HEK293 (cell line): Measurements from ENCODE around the gene SMIM36.

ENCODE experiments used
- BCL11A ChIP-seq: fragments of 450-650 bp; formaldehyde crosslinking; IDR thresholded peaks from 2 replicates; pipeline ENCODE4 v1.5.1; 2016; ENCODE audit warnings: low read depth, missing biosample characterization, missing genetic modification characterization
- FEZF1 ChIP-seq: fragments of 450-650 bp; formaldehyde crosslinking; IDR thresholded peaks from 2 replicates; pipeline ENCODE4 v1.5.1; 2016; ENCODE audit warnings: missing biosample characterization, missing genetic modification characterization
- GLI2 ChIP-seq: fragments of 450-650 bp; formaldehyde crosslinking; IDR thresholded peaks from 2 replicates; pipeline ENCODE4; 2017; ENCODE audit warnings: missing biosample characterization, missing genetic modification characterization, low read depth, borderline replicate concordance
- GLI4 ChIP-seq: fragments of 450-650 bp; formaldehyde crosslinking; IDR thresholded peaks from 2 replicates; pipeline ENCODE4 v1.5.1; 2016; ENCODE audit warnings: missing biosample characterization, missing genetic modification characterization
- KLF1 ChIP-seq: fragments of 450-650 bp; formaldehyde crosslinking; IDR thresholded peaks from 2 replicates; pipeline ENCODE4 v1.5.1; 2016; ENCODE audit warnings: missing biosample characterization, missing genetic modification characterization
- KLF17 ChIP-seq: fragments of 450-650 bp; formaldehyde crosslinking; IDR thresholded peaks from 2 replicates; pipeline ENCODE4 v1.5.1; 2016; ENCODE audit warnings: missing biosample characterization, missing genetic modification characterization
- KLF9 ChIP-seq: fragments of 450-650 bp; formaldehyde crosslinking; IDR thresholded peaks from 2 replicates; pipeline ENCODE4 v1.5.1; 2016; ENCODE audit warnings: missing biosample characterization, missing genetic modification characterization, low read depth
- OSR2 ChIP-seq: fragments of 450-650 bp; formaldehyde crosslinking; IDR thresholded peaks from 2 replicates; pipeline ENCODE4 v1.5.1; 2016; ENCODE audit warnings: missing biosample characterization, missing genetic modification characterization
- PRDM2 ChIP-seq: fragments of 450-650 bp; formaldehyde crosslinking; IDR thresholded peaks from 2 replicates; pipeline ENCODE4 v1.5.1; 2016; ENCODE audit warnings: missing biosample characterization, missing genetic modification characterization, borderline replicate concordance
- PRDM4 ChIP-seq: fragments of 450-650 bp; formaldehyde crosslinking; IDR thresholded peaks from 2 replicates; pipeline ENCODE4 v1.5.1; 2017; ENCODE audit warnings: missing biosample characterization, missing genetic modification characterization
- SCRT2 ChIP-seq: fragments of 450-650 bp; formaldehyde crosslinking; IDR thresholded peaks from 2 replicates; pipeline ENCODE4 v1.5.1; 2016; ENCODE audit warnings: missing biosample characterization, missing genetic modification characterization
- ZEB2 ChIP-seq: fragments of 450-650 bp; formaldehyde crosslinking; IDR thresholded peaks from 2 replicates; pipeline ENCODE4 v1.5.1; 2016; ENCODE audit warnings: missing biosample characterization, missing genetic modification characterization
- ZFP69B ChIP-seq: fragments of 450-650 bp; formaldehyde crosslinking; IDR thresholded peaks from 2 replicates; pipeline ENCODE4 v1.5.1; 2016; ENCODE audit warnings: missing biosample characterization, missing genetic modification characterization
- ZNF10 ChIP-seq: fragments of 450-650 bp; formaldehyde crosslinking; IDR thresholded peaks from 2 replicates; pipeline ENCODE4 v1.5.1; 2017; ENCODE audit warnings: missing biosample characterization, missing genetic modification characterization
- ZNF132 ChIP-seq: fragments of 450-650 bp; formaldehyde crosslinking; IDR thresholded peaks from 2 replicates; pipeline ENCODE4 v1.5.1; 2017; ENCODE audit warnings: missing biosample characterization, missing genetic modification characterization, borderline replicate concordance
- ZNF138 ChIP-seq: fragments of 450-650 bp; formaldehyde crosslinking; IDR thresholded peaks from 2 replicates; pipeline ENCODE4 v1.5.1; 2016; ENCODE audit warnings: missing biosample characterization, missing genetic modification characterization, borderline replicate concordance
- ZNF157 ChIP-seq: fragments of 450-650 bp; formaldehyde crosslinking; IDR thresholded peaks from 2 replicates; pipeline ENCODE4 v1.5.1; 2016; ENCODE audit warnings: missing biosample characterization, missing genetic modification characterization
- ZNF18 ChIP-seq: fragments of 450-650 bp; formaldehyde crosslinking; IDR thresholded peaks from 2 replicates; pipeline ENCODE4 v1.5.1; 2016; ENCODE audit warnings: missing biosample characterization, missing genetic modification characterization
- ZNF335 ChIP-seq: fragments of 450-650 bp; formaldehyde crosslinking; conservative IDR thresholded peaks from 2 replicates; pipeline ENCODE4 v1.5.1; 2016; ENCODE audit warnings: missing biosample characterization, missing genetic modification characterization
- ZNF366 ChIP-seq: fragments of 450-650 bp; formaldehyde crosslinking; conservative IDR thresholded peaks from 2 replicates; pipeline ENCODE4 v1.5.1; 2016; ENCODE audit warnings: missing biosample characterization, missing genetic modification characterization
- ZNF398 ChIP-seq: fragments of 450-650 bp; formaldehyde crosslinking; IDR thresholded peaks from 2 replicates; pipeline ENCODE4 v1.5.1; 2017; ENCODE audit warnings: missing biosample characterization, missing genetic modification characterization
- ZNF544 ChIP-seq: fragments of 450-650 bp; formaldehyde crosslinking; IDR thresholded peaks from 2 replicates; pipeline ENCODE4 v1.5.0; 2017; ENCODE audit warnings: missing biosample characterization, missing genetic modification characterization
- ZNF561 ChIP-seq: fragments of 450-650 bp; IDR thresholded peaks from 2 replicates; pipeline ENCODE4 v1.5.1; 2018; ENCODE audit warnings: missing biosample characterization, missing genetic modification characterization, borderline replicate concordance
- ZNF629 ChIP-seq: fragments of 450-650 bp; formaldehyde crosslinking; IDR thresholded peaks from 2 replicates; pipeline ENCODE4 v1.5.1; 2017; ENCODE audit warnings: missing biosample characterization, missing genetic modification characterization
- ZNF645 ChIP-seq: fragments of 450-650 bp; formaldehyde crosslinking; IDR thresholded peaks from 2 replicates; pipeline ENCODE4; 2016; ENCODE audit warnings: missing biosample characterization, missing genetic modification characterization
- ZNF747 ChIP-seq: fragments of 450-650 bp; formaldehyde crosslinking; IDR thresholded peaks from 2 replicates; pipeline ENCODE4 v1.5.1; 2016; ENCODE audit warnings: missing biosample characterization, missing genetic modification characterization

Gene SMIM36

GRCh38 chr17:55495239-55495638 is 16.0 kb downstream of the SMIM36 start (continued):
- TF ChIP-seq ZNF398 (tag by site-specific recombination) (peak; percentile 50), KLF1 (tag by site-specific recombination) (peak; percentile 95), FEZF1 (tag by site-specific recombination) (peak; percentile 54), ZNF10 (tag by site-specific recombination) (no peak), ZNF561 (tag by site-specific recombination) (no peak), ZNF132 (no peak), BCL11A (tag by site-specific recombination) (peak; percentile 65; the same call in 1 of the 2 replicates), ZNF544 (no peak), ZEB2 (tag by site-specific recombination) (0 out of 2 replicates have a peak, but pooled peaks have one; percentile 30), ZNF157 (tag by site-specific recombination) (no peak), ZFP69B (tag by site-specific recombination) (peak; percentile 24; the same call in 1 of the 2 replicates), KLF17 (tag by site-specific recombination) (peak; percentile 23; the same call in 1 of the 2 replicates), PRDM2 (no peak), ZNF335 (tag by site-specific recombination) (0 out of 2 replicates have a peak, but pooled peaks have one; percentile 8), ZNF629 (tag by site-specific recombination) (peak; percentile 53; the same call in 1 of the 2 replicates), ZNF138 (tag by site-specific recombination) (no peak), ZNF366 (tag by site-specific recombination) (peak; percentile 55; the same call in 1 of the 2 replicates), ZNF645 (no peak), ZNF747 (tag by site-specific recombination) (no peak), GLI4 (tag by site-specific recombination) (no peak), PRDM4 (tag by site-specific recombination) (peak; percentile 47; the same call in 1 of the 2 replicates), KLF9 (tag by site-specific recombination) (peak; percentile 36; the same call in 1 of the 2 replicates), ZNF18 (tag by site-specific recombination) (0 out of 2 replicates have a peak, but pooled peaks have one; percentile 44), GLI2 (tag by site-specific recombination) (peak; percentile 69; the same call in 1 of the 2 replicates), SCRT2 (peak; percentile 52), OSR2 (tag by site-specific recombination) (peak; percentile 69)
